T47D (cell line): Measurements from ENCODE around the gene PWWP2B.

ENCODE experiments used
- DNase-seq, 2 experiments: peaks; one replicate each; pipeline versions ENCODE4 v3.0.0 to v3.0.0-alpha.2; 2011 to 2012; ENCODE audit warnings: low read depth in 1 of 2, low spot score in 1 of 2
- JUND ChIP-seq: IDR thresholded peaks from 2 replicates; pipeline ENCODE4 v1.6.1; 2012; ENCODE audit warnings: low read depth
- in situ Hi-C: cut with HindIII; loops from 2 replicates; pipeline ENCODE4 v1.10.0; 2016; ENCODE audit warnings: low sequenced_read_pairs, low pct_unique_long_range_greater_than_20kb

The PWWP2B gene

DNA sequence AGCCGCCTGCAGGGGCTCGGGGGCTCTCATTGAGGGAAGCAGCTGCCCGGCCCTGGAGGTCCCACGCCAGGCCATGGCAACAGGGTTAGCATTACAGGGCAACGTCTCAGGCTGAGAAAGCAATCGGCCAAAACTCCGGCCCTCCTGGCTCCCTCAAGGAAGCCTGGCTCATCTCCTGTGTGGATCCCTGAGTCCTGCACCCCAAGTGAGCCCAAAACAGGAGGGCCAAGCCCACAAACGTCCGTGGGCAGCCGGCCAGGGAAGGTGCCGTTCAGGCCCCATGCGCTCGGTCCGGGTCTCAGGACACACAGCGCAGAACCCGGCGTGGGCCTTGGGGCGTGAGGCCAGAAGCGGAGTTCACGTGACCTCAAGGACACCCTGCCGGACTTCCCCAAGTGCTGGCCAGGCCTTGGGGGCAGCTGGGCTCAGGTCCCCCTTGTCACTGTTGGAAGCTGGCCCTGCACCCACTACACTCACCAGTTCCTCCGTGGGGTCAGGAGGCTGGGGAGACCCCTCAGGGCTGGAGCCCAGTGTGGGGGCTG is 8.0 kb upstream of the PWWP2B start:
- in situ Hi-C loops = no loop called here
- TF ChIP-seq JUND = no peak
- no peak for DNase-seq

DNA sequence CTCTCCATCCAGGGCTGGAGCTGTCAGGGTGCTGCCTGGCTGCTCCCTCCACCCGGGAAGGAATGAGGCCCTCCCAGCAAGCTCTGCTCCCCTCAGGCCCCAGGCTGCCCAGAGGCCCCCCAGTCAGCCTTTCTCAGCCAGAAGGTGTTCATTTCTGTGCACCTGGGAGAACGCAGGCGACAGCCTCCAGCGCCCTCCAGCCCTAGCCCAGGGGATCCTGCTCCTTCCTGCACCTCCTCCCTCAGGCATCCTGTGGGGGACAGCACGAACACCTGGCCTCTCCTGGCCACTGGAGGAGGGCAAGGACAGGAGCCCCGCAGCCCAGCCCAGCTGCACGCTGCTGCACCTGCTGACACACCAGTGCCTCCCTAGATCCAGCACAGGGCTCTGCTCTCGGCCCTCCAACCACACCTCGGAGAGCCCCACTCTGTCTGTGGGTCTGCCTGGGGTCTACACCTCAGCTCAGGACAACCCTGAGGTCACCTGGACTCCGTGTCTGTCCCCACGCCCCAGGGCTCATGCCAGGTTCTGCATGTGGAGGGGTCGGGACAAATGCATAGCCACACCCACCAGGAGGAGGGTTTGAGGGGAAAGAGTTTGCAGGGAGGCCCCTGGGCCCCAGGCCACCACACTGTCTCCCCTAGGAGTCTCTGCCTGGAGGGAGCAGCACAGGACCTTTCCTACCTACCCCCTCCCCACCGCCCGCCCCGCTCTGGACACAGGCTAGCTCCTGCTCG is 7.4 kb upstream of the PWWP2B start:
- TF ChIP-seq JUND = no peak
- no peak for DNase-seq
- in situ Hi-C loops = no loop called here

DNA sequence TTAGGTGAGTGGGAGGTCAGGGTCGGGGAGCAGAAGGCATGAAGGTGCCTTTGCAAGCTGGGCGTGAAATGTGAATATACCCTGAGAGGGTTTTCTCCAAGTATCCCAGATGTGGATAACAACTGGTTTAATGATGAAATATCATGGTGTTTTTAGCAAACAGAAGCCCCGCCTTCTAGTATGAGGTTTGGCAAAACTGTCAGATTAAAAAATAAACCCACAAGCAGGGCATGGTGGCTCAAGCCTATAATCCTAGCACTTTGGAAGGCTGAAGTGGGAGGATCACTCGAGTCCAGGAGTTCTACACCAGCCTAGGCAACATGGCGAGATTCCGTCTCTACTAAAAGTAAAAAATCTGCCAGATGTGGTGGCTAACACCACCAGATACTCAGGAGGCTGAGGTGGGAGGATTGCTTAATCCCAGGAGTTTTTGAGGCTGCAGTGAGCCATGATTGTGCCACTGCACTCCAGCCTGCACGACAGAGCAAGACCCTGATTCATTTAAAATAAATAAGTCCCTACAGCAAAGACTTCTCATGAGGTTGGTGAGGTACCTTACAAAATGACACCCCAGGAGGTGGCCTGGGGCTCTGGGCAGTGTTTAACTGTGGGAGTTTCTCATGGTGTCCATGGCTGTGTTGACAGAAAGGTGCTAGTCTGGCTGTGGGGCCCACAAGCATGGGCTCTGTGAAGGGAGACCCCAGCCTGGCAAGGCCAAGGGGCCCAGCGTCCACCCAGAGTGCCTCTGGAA is 6.7 kb upstream of the PWWP2B start:
- in situ Hi-C loops = no loop called here
- DNase-seq = no peak
- TF ChIP-seq JUND = no peak

DNA sequence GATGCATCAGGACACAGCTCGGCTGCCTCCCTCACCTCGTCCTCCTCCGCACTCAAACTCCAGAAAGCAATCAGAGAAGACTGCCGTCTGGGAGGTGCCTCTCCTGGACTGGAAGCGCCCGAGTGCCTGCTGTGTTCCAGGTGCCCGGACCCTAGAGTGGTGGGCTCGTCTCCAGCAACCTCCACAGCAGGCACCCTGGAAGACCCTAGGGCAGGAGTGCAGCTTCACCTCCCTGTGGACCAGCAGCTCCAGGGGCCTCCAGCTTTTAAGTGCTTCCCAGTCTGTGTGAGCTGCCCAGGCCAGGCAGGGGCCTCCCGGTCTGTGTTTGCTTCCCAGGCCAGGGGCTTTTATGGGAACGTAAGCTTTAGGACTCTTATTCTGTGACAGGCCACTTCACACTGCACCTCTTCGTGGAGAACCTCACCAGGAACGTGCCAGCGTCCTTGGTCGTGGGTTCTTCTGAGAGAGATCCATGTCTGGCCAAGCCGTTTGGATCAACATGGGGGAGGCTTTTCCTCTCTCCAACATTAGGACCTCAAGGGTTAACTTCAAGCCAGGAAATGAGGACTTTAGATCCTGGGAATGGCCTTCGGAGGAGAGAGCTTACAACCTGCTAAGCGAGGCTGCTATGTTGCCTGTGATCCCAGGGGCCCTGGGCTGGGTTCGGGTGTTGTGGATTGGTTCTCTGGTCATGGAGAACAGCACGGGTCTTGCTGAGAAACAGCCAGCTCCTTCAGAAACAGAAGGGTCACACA is 5.9 kb upstream of the PWWP2B start:
- no peak for DNase-seq
- TF ChIP-seq JUND = no peak
- in situ Hi-C loops = no loop called here

DNA sequence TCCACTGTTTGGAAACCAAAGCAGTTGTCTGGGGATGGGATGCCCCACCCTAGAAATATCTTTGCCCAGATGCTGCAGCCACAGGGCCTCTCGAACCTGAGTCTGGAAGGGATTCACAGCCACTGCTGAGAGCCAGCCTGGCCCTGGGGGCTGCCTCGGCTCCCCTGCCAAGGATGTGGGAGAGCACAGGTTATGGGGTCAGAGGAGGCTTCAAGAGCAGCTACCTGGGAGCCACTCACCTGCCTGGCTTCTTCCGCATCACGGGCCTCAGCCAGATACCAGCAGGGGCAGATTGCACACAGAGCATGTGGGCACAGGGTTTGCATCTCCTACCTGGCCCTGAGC is 5.4 kb upstream of the PWWP2B start:
- DNase-seq = no peak
- no peak for TF ChIP-seq JUND
- in situ Hi-C loops = no loop called here

DNA sequence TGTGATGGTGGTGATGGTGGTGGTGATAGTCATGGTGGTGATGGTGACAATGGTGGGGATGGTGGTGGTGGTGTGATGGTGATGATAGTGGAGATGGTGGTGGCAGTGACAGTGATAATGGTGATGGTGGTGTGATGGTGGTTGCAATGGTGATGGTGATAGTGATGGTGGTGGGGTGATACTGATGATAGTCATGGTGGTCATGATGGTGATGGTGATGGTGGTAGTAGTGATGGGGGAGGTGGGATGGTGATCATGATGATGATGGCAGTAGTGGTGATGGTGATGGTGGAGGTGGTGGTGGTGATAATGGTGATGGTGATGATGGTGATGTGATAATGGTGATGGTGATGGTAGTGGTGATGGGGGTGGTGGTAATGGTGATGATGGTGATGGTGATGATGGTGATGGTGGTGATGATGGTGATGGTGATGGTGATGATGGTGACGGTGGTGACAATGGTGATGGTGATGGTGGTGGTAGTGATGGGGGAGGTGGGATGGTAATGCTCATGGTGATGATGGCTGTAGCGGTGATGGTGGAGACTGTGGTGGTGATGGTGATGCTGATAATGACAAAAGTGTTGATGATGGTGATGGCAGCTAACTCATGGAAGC is 4.7 kb upstream of the PWWP2B start:
- DNase-seq = no peak
- TF ChIP-seq JUND = no peak
- in situ Hi-C loops = no loop called here

DNA sequence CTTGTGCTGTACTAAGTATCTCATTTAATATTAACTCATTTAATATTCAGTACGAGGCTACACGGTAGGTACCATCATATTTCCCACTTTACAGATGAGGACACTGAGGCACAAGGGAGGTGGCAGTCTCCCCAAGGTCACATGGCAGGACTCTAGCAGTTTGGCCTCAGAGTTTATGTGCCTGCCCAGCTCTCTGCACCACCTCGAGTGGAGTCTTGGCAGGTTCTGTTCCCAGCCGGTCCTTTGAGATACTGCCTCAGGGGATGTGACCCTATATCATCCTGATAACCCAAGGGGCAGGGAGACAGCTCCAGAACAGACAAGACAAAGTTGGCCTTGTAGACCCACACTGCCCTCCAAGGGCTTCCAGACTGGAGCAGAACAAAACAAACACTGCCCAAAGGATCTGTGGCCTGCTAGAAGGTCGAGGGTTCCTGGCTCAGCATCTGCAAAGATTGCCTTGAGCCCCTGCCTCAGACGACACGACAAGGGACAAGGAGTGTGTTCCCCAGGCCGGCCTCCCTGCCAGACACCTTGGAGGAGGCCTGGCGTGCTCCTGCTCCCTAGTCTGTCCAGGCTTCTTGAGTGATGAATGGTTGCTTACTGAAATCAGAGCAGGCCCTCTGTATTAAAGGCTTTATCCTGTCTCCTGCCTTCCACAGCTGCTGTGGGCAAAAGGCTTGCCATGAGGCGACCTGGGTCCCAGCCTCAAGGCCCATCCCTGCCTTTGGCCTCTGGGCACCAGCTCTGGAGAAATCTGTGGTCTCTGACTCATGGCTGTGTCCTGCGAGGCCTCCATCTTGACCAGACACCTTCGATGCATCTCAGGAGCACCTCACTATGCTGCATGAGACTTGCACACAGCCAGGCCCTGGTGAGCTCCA is 3.9 kb upstream of the PWWP2B start:
- no peak for DNase-seq
- TF ChIP-seq JUND = no peak
- in situ Hi-C loops = no loop called here

DNA sequence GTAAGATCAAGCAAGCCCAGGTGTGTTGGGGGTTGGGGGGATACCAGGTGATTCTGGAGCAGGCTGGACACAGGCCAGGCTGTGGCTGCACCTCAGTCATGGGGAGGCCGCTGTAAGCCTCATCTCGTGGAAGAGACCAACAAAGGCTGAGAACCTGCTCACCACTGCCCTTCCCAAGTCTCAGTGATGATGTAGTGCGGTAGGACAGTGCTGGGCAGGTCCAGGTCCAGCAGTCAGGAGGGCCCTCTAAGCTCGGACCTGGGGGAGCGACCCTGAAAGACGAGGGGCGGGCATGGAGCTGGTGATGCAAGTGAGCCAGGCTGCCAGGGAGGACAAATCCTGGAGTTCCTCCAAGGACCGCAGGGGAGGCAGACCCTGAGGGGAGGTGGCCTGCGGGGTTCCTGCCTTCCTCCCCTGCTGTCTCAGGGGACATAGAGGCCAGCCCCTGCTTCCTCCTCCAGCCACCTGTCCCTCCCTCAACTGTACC is 3.3 kb upstream of the PWWP2B start:
- no peak for DNase-seq
- TF ChIP-seq JUND = no peak
- in situ Hi-C loops = no loop called here

DNA sequence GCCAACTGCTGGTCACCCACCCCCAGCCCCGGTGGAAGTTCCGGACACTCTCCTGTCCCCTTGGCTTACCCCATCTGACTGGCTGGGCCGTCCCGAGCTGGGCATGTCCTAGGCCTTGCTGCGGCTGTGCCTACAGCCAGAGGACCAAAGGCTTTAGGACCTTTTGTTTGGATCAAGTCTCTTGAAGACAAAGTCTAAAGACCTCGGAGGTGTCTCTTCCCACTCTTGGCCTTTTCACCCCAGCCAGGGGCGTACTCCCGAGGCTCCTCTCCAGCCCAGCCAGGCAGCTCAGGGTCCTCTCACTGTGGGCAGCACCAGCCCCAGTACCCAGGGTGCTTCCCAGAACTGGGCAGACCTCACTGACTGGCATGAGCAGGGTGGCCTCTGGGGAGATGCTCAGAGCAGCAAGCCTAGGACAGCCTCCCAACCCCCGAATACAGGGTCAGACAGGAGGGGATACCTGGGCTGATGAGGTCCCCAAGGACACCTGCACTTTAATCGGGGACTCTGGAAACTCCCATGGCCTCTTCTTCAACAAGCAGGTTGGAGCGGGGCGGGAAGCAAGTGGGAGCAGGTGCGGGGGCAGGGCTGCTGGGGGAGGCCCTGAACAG is 2.7 kb upstream of the PWWP2B start:
- no peak for DNase-seq
- no peak for TF ChIP-seq JUND
- in situ Hi-C loops = no loop called here

DNA sequence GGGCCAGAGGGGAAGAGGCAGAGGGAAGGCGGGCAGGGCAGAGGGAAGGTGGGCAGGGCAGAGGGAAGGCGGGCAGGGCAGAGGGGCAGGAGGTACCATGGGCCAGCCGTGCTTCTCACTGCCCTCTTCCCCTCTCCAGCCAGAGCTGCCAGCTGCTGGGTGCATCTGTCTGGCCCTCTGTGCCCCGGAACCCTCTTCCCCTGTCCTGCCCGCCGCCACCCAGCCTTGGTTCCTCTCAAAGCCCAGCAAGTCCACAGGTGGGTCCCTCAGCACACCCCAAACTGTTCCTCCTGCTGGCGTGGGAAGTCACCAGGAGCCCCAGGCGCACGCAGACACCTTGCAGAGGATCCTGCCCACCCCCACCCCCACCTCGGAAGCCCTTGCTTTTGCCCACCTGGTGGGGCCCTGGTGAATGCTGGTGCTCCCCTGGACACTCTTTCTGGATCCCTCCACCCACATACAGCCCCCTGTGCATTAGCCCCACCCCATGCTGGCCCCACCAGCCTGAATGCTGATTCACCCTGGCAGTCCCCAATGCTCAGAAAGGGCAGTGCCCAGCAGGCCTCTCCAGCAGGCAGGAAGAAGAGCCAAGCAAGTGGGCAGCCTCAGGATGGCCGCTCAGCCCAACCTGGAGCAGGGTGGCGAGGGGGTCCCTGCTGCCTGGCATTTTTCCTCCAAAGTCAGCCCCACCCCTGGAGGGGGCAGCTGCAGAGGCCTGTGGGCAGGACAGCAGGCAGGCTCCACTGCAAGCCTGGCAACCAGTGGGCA is 1.9 kb upstream of the PWWP2B start:
- TF ChIP-seq JUND = no peak
- in situ Hi-C loops = no loop called here
- DNase-seq = no peak
